SK-N-MC (cell line): ENCODE data around the gene ABHD15.

Experiments used
- DNase-seq: peaks from one replicate; pipeline ENCODE4 v3.0.0-alpha.2; 2011; ENCODE audit warnings: low read depth, low spot score
- H3K27ac ChIP-seq: fragments of 200-600 bp; sonication (generic); 2 replicates; pipeline ENCODE4 v1.5.1; 2016; ENCODE audit warnings: mixed run types
- H3K36me3 ChIP-seq: fragments of 200-600 bp; sonication (generic); 2 replicates; pipeline ENCODE4 v1.6.1; 2017; ENCODE audit warnings: antibody characterized with exemption, low read length, mixed read lengths; ENCODE audit not compliant: insufficient read depth
- H3K4me3 ChIP-seq: fragments of 200-600 bp; sonication (generic); 2 replicates; pipeline ENCODE4 v1.5.1; 2016
- H3K9ac ChIP-seq: fragments of 200-600 bp; sonication (generic); 2 replicates; pipeline ENCODE4 v1.8.0; 2017; ENCODE audit warnings: mixed run types, mixed read lengths; ENCODE audit not compliant: insufficient read length
- H3K9me3 ChIP-seq: fragments of 200-600 bp; sonication (generic); 2 replicates; pipeline ENCODE4 v1.6.1; 2017; ENCODE audit warnings: low read depth, mild to moderate bottlenecking, antibody characterized with exemption, low read length, moderate library complexity, mixed read lengths
- EZH2 ChIP-seq: fragments of 200-600 bp; sonication (generic); IDR thresholded peaks from one replicate; pipeline ENCODE4 v1.6.1; 2017; ENCODE audit warnings: antibody characterized with exemption
- FOXP2 ChIP-seq: optimal IDR thresholded peaks from 2 replicates; pipeline ENCODE3; 2011; ENCODE audit warnings: mild to moderate bottlenecking, moderate library complexity; ENCODE audit not compliant: insufficient read depth; ENCODE audit errors: extremely low read length, control extremely low read depth
- POLR2AphosphoS5 ChIP-seq: IDR thresholded peaks from 2 replicates; pipeline ENCODE4 v1.6.1; 2012; ENCODE audit warnings: mild to moderate bottlenecking, low read depth, low read length, borderline replicate concordance

Gene ABHD15

DNA sequence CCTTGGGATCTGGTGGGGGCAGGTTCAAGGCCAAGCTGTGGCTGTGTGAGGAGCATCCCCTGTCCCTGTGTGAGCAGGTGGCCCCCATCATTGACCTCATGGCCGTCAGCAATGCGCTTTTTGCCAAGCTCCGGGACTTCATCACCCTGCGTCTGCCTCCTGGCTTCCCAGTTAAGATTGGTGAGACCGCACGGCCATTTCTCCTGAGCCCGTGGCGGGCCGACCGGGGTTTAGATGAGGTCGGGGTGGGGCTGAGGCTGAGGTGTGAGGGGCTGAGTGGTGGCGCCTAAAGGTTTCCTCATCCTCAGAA is 45.2 kb upstream of the ABHD15 start:
- Histone ChIP-seq H3K27ac (no peak overlapping the region), H3K36me3 (no peaks in the 10 kb centered on the region; the same call in 1 of the 2 replicates), H3K4me3 (no peak overlapping the region), H3K9ac (no peak overlapping the region), H3K9me3 (no peaks in the 10 kb centered on the region)
- no peak for TF ChIP-seq FOXP2
- no peak for TF ChIP-seq EZH2
- no peak for TF ChIP-seq POLR2AphosphoS5
- no peak for DNase-seq

DNA sequence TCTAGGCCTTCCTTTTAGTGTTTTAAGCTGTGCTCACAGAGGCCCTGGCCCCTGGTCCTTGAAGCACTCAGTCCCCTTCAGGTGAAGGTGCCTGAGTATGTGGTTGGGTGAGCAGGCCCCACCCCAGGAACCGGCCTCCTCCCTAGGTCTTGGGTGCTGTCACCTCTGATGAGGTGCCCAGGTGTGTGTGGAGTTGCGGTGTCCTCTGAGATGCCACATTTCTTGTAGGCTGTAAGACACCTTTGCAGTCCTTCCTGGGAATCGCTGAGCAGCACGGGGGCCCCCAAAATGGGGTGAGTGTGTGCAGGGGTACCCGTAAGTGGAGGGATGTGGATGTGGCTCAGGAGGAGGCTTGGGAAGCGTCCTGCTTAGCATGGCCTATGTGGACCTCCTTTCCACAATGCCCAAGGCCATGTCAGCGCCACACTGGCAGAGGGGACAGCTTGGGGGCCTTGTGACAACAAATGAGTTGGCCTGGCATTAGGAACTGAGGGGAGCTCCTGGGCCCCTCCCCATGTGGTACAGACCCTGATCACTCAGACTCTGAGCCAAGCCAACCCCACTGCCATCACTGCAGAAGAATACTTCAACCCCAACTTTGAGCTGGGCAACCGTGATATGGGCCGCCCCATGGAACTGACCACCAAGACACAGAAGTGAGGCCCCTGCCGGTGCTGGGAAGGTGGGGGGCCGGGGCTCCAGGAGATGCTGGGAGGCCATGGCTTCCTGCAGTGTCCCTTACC is 44.7 kb upstream of the ABHD15 start:
- Histone ChIP-seq H3K4me3 (no peak overlapping the region), H3K27ac (no peak overlapping the region), H3K9ac (no peak overlapping the region), H3K36me3 (no peaks in the 10 kb centered on the region; the same call in 1 of the 2 replicates), H3K9me3 (no peaks in the 10 kb centered on the region)
- TF ChIP-seq EZH2 (no peak), POLR2AphosphoS5 (no peak), FOXP2 (no peak)
- no peak for DNase-seq

DNA sequence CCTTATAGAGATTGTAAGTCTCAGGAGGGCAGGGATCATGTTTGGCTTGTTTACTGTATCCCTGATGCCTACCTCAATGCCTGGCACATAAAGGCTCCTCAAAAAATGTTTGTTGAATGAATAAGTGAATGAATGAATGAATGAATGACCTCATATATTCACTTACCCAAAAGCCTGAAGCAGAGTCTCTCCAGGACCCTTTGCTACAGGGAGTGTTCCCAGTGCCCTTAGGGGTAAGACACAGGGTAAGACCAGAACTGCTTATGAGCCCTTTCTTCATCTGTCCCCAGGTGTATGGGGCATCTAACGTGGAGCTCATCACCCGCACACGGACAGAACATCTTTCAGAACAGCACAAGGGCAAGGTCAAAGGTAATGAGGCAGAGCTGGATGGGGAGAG is 43.6 kb upstream of the ABHD15 start:
- DNase-seq, result no peak
- H3K9ac ChIP-seq, result no peak overlapping the region
- H3K4me3 ChIP-seq, result no peak overlapping the region
- H3K36me3 ChIP-seq, result no peaks in the 10 kb centered on the region; the same call in 1 of the 2 replicates
- TF ChIP-seq EZH2, result no peak
- no peak for TF ChIP-seq FOXP2
- no peak for TF ChIP-seq POLR2AphosphoS5
- H3K27ac ChIP-seq, result no peak overlapping the region
- no peaks in the 10 kb centered on the region for H3K9me3 ChIP-seq

DNA sequence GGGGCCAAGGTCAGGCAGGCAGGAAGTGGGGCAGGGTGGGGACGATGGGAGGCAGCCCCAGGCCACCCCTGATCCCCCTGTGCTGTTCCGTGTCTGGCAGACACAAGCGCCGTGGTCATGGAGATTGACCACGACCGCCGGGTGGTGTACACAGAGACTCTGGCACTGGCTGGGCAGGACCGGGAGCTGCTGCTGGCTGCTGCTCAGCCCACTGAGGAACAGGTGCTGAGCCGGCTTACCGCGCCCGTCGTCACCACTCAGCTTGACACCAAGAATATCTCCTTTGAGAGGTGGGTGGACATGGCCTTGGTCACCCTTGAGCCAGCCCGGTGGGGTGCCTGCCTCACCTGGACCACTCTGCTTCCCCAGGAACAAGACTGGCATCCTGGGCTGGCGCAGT is 42.1 kb upstream of the ABHD15 start:
- H3K4me3 ChIP-seq, result no peak overlapping the region
- no peak overlapping the region for H3K9ac ChIP-seq
- DNase-seq, result no peak

DNA sequence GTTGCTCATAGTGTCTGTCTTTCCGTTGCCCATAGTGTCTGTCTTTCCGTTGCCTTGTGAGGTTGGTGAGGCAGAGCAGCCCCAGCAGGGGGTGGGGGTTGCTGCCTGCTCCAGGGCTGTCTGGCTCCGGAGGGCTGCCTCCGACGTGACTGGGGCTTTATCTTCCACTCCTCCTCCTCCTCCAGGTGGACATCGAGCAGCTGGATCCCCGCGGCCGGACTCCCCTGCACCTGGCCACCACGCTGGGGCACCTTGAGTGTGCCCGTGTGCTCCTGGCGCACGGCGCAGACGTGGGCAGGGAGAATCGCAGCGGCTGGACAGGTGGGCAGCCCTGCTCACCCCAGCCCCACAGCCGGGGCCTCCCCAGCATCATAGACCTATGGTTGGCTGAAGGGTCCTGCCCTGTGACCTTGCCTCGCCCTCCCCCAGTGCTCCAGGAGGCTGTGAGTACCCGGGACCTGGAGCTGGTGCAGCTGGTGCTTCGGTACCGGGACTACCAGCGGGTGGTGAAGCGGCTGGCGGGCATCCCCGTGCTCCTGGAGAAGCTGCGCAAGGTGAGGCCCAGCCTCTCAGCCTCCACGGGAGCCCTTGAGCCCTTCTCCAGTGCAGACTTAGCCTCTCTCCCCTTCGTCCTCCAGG is 40.8 kb upstream of the ABHD15 start:
- no peak for TF ChIP-seq EZH2
- TF ChIP-seq FOXP2, result no peak
- TF ChIP-seq POLR2AphosphoS5, result no peak
- no peak for DNase-seq
- Histone ChIP-seq H3K9ac (no peak overlapping the region), H3K27ac (no peak overlapping the region), H3K36me3 (no peaks in the 10 kb centered on the region; the same call in 1 of the 2 replicates), H3K4me3 (no peak overlapping the region), H3K9me3 (no peaks in the 10 kb centered on the region)

More for the DNA sequence above, 42.1 kb upstream of the ABHD15 start:
- TF ChIP-seq POLR2AphosphoS5 (no peak), FOXP2 (no peak), EZH2 (no peak)
- no peaks in the 10 kb centered on the region for H3K9me3 ChIP-seq
- no peaks in the 10 kb centered on the region; the same call in 1 of the 2 replicates for H3K36me3 ChIP-seq
- H3K27ac ChIP-seq, result no peak overlapping the region

DNA sequence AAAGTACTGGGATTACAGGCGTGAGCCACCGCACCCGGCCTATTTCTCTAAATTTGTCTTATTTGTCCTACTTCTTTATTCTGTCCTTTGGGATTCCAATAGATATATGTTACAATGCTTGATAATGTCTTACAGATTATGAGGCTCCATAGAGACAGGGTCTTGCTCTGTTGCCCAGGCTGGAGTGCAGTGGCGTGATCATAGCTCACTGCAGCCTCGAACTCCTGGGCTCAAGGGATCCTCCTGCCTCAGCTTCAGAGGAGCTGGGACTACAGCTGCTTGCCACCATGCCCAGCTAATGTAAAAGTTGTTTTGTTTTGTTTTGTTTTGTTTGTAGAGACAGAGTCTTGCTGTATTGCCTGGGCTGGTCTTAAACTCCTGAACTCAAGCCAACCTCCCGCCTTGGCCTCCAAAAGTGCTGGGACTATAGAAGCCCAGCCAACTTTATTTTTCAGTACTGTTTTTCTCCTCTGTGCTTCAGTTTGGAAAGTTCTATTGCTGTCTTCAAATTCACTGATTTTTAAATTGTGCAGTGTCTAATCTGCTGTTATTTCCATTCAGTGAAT is 36.4 kb upstream of the ABHD15 start:
- no peak overlapping the region for H3K27ac ChIP-seq
- DNase-seq, result no peak

DNA sequence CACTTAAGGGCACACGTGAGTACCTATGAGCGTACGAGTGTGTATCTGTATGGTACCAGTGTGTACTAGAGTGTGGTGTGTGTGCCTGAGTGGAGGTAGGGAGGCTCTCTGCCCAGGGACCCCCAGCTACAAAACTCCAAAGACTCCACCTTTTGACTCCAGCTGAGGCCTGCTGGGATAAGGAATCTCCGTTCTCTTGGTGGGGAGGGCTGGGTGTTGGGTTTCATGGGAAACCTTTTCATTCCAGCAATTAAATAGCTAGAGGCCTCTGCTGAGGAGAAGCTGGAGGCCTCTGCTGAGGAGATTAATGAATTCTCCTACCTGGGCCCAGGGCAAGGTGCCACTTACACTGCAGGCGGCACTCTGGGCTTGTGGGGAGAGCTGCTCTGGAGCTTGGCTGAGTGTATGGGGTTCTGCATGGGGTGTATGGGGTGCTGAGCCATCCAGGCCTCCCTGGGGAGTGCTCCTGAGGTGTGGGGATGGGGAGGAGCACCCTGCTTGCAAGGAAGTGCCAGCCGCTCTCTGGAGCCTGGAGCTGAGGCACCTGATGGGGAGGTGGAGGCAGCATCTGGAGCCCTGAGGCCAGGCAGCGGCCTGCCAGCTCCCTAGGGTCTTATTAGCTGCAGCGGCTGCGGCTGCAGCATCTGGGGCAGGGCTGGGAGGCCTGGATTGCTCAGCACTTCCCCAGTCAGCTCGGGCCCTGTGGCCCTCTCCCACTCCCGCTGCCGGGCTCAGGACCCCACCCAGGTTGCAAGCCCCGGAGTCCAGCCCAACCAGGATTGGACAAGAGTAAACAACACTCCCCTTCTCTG is 30.7 kb upstream of the ABHD15 start:
- Histone ChIP-seq H3K9ac (no peak overlapping the region), H3K9me3 (no peaks in the 10 kb centered on the region), H3K36me3 (no peaks in the 10 kb centered on the region), H3K4me3 (peak overlapping the region; percentile 36), H3K27ac (0 out of 2 replicates have a peak overlapping the region, but pooled peaks have one; percentile 54)
- no peak for DNase-seq
- TF ChIP-seq EZH2, result no peak
- no peak for TF ChIP-seq FOXP2
- no peak for TF ChIP-seq POLR2AphosphoS5

More for the DNA sequence above, 36.4 kb upstream of the ABHD15 start:
- H3K36me3 ChIP-seq, result no peaks in the 10 kb centered on the region
- no peaks in the 10 kb centered on the region for H3K9me3 ChIP-seq
- TF ChIP-seq POLR2AphosphoS5 (no peak), EZH2 (no peak)
- H3K9ac ChIP-seq, result no peak overlapping the region
- no peak overlapping the region for H3K4me3 ChIP-seq

DNA sequence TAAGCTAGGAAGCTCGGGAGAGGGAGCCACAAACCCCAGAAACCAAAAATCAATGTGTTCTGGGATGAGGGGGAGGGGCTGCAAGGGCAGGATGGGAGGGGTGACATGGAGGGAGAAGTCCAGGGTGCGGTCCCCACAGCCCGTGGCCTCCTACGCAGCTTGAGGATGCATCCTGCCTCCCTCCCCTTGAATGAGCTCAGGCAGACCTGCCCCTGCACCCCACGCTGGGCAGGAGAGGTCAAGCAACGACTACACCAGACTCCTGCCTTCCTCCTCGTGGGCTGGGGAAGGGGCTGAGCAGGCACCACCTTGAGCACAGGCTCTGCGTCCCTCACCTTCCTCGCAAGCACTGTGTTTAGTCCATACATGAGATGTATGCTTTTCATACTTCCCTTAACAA is 30.0 kb upstream of the ABHD15 start:
- no peak overlapping the region for H3K9ac ChIP-seq
- no peak for TF ChIP-seq FOXP2
- no peak for TF ChIP-seq EZH2
- no peak for TF ChIP-seq POLR2AphosphoS5

More for the DNA sequence above, 30.0 kb upstream of the ABHD15 start:
- 0 out of 2 replicates have a peak overlapping the region, but pooled peaks have one; percentile 54 for H3K27ac ChIP-seq
- no peaks in the 10 kb centered on the region for H3K36me3 ChIP-seq
- H3K4me3 ChIP-seq, result no peak overlapping the region
- no peaks in the 10 kb centered on the region for H3K9me3 ChIP-seq
- no peak for DNase-seq
